ENCODE results near the gene GCK. TPM values are rescaled to one million over a fixed set of nuclear protein-coding genes. Genes with fewer than 3 reads are reported as not detected.

The GCK gene
- total and polyA plus RNA-seq, 2 of the 13 experiments (the other 11 are each of a cell fraction or from before 2014, with no cell fraction given), result not detected

DNA sequence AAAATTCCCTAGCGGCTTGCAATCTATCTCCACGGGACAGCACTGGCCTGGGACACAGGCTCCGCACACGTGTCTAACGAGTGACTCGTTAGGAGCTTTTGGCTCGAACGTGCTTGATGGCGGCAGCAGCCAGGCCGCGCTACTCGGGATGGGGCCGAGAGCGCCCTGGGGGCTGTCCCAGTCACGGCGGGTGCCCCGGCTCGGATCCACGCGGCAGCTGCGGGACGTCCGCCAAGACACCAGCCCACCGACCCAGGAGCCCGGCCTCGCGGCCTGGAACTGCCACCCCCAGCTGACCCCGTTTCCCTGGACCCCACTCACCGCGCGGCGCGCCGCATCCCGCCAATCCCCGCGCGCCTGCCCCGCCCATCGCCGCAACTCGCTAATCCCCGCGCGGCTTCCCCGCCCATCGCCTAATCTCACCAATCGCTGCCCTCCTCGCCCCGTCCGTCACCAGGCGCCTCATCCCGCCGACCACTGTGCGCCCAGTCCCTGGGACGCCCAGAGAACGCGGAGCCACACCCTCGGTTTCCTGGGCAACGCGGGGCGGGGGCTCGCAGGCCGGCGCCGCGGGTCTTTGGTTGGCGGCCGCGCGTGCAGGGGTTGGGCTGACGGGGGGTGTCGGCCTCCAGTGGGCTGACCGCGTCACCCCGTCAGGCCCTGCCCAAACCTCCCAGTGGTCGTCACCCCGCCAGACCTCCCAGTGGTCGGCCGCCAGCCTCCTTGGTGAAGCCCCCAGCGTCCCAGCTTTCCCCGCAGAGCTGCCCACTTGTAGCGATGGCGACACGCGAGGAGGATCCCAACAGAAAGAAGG lies 65.8 kb downstream of the GCK start, which contains the start of gene POLD2 (continued):
- TF ChIP-seq, protein P1, sequence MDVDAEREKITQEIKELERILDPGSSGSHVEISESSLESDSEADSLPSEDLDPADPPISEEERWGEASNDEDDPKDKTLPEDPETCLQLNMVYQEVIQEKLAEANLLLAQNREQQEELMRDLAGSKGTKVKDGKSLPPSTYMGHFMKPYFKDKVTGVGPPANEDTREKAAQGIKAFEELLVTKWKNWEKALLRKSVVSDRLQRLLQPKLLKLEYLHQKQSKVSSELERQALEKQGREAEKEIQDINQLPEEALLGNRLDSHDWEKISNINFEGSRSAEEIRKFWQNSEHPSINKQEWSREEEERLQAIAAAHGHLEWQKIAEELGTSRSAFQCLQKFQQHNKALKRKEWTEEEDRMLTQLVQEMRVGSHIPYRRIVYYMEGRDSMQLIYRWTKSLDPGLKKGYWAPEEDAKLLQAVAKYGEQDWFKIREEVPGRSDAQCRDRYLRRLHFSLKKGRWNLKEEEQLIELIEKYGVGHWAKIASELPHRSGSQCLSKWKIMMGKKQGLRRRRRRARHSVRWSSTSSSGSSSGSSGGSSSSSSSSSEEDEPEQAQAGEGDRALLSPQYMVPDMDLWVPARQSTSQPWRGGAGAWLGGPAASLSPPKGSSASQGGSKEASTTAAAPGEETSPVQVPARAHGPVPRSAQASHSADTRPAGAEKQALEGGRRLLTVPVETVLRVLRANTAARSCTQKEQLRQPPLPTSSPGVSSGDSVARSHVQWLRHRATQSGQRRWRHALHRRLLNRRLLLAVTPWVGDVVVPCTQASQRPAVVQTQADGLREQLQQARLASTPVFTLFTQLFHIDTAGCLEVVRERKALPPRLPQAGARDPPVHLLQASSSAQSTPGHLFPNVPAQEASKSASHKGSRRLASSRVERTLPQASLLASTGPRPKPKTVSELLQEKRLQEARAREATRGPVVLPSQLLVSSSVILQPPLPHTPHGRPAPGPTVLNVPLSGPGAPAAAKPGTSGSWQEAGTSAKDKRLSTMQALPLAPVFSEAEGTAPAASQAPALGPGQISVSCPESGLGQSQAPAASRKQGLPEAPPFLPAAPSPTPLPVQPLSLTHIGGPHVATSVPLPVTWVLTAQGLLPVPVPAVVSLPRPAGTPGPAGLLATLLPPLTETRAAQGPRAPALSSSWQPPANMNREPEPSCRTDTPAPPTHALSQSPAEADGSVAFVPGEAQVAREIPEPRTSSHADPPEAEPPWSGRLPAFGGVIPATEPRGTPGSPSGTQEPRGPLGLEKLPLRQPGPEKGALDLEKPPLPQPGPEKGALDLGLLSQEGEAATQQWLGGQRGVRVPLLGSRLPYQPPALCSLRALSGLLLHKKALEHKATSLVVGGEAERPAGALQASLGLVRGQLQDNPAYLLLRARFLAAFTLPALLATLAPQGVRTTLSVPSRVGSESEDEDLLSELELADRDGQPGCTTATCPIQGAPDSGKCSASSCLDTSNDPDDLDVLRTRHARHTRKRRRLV (CRISPR knock-in tag; IDR thresholded peaks at IDR 0.05), result no peak
- no peak for TF ChIP-seq TRIM24 (CRISPR knock-in tag; IDR thresholded peaks at IDR 0.05)
- TF ChIP-seq, protein P2, sequence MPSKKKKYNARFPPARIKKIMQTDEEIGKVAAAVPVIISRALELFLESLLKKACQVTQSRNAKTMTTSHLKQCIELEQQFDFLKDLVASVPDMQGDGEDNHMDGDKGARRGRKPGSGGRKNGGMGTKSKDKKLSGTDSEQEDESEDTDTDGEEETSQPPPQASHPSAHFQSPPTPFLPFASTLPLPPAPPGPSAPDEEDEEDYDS (CRISPR knock-in tag; IDR thresholded peaks at IDR 0.05), result peak; percentile 85
- 0 out of 2 replicates have a peak, but pooled peaks have one; percentile 22 for TF ChIP-seq ZNF589 (CRISPR knock-in tag; conservative IDR thresholded peaks at IDR 0.05)
- TF ChIP-seq, protein P3, sequence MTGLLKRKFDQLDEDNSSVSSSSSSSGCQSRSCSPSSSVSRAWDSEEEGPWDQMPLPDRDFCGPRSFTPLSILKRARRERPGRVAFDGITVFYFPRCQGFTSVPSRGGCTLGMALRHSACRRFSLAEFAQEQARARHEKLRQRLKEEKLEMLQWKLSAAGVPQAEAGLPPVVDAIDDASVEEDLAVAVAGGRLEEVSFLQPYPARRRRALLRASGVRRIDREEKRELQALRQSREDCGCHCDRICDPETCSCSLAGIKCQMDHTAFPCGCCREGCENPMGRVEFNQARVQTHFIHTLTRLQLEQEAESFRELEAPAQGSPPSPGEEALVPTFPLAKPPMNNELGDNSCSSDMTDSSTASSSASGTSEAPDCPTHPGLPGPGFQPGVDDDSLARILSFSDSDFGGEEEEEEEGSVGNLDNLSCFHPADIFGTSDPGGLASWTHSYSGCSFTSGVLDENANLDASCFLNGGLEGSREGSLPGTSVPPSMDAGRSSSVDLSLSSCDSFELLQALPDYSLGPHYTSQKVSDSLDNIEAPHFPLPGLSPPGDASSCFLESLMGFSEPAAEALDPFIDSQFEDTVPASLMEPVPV (CRISPR knock-in tag; IDR thresholded peaks at IDR 0.05), result peak; percentile 85; the same call in 1 of the 2 replicates
- no peak for TF ChIP-seq ZNF510 (CRISPR knock-in tag; IDR thresholded peaks at IDR 0.05; ENCODE audit: low read depth)
- TF ChIP-seq, protein P4, sequence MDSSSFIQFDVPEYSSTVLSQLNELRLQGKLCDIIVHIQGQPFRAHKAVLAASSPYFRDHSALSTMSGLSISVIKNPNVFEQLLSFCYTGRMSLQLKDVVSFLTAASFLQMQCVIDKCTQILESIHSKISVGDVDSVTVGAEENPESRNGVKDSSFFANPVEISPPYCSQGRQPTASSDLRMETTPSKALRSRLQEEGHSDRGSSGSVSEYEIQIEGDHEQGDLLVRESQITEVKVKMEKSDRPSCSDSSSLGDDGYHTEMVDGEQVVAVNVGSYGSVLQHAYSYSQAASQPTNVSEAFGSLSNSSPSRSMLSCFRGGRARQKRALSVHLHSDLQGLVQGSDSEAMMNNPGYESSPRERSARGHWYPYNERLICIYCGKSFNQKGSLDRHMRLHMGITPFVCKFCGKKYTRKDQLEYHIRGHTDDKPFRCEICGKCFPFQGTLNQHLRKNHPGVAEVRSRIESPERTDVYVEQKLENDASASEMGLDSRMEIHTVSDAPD (CRISPR knock-in tag; IDR thresholded peaks at IDR 0.05), result no peak
- TF ChIP-seq, protein P5, sequence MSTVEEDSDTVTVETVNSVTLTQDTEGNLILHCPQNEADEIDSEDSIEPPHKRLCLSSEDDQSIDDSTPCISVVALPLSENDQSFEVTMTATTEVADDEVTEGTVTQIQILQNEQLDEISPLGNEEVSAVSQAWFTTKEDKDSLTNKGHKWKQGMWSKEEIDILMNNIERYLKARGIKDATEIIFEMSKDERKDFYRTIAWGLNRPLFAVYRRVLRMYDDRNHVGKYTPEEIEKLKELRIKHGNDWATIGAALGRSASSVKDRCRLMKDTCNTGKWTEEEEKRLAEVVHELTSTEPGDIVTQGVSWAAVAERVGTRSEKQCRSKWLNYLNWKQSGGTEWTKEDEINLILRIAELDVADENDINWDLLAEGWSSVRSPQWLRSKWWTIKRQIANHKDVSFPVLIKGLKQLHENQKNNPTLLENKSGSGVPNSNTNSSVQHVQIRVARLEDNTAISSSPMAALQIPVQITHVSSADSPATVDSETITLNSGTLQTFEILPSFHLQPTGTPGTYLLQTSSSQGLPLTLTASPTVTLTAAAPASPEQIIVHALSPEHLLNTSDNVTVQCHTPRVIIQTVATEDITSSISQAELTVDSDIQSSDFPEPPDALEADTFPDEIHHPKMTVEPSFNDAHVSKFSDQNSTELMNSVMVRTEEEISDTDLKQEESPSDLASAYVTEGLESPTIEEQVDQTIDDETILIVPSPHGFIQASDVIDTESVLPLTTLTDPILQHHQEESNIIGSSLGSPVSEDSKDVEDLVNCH (CRISPR knock-in tag; IDR thresholded peaks at IDR 0.05), result peak; percentile 59; the same call in 1 of the 2 replicates
- TF ChIP-seq NFKBIZ (CRISPR knock-in tag; IDR thresholded peaks at IDR 0.05), result 0 out of 2 replicates have a peak, but pooled peaks have one; percentile 26
- TF ChIP-seq KLF11 (CRISPR knock-in tag; IDR thresholded peaks at IDR 0.05), result no peak
- TF ChIP-seq GZF1 (CRISPR knock-in tag; IDR thresholded peaks at IDR 0.05), result no peak
- no peak for TF ChIP-seq ZNF33A (CRISPR knock-in tag; IDR thresholded peaks at IDR 0.05; ENCODE audit: borderline replicate concordance)
- no peak for TF ChIP-seq TBX3 (IDR thresholded peaks at IDR 0.05; ENCODE audit: borderline replicate concordance)
- TF ChIP-seq PHF8 (CRISPR knock-in tag; IDR thresholded peaks at IDR 0.05), result peak; percentile 83

All from HepG2 (cell line).